Small intestine (tissue), 7 donors: ENCODE results near the gene SELENOF. TPM values are rescaled to one million over a fixed set of nuclear protein-coding genes. Genes with fewer than 3 reads are reported as not detected.

Experiments used
- DNase-seq, 2 donors: peaks; one replicate each; pipeline versions ENCODE4 v3.0.0 to v3.0.0-alpha.2; 2013
- FAIRE-seq: peaks from 2 replicates; lab custom pipeline; 2012; peaks lifted over from hg19 to GRCh38; lab: Jason Lieb, UNC
- H3K27ac ChIP-seq, 3 donors: one replicate each; pipeline ENCODE4 v1.5.1; 2013; ENCODE audit warnings: low read length in 2 of 3, mild to moderate bottlenecking in 2 of 3, control low read depth in 1 of 3, inconsistent platforms in 1 of 3, low read depth in 1 of 3, moderate library complexity in 1 of 3
- H3K27me3 ChIP-seq, 3 donors: one replicate each; pipeline ENCODE4 v1.6.1; 2013; ENCODE audit warnings: low read length in 3 of 3, inconsistent platforms in 1 of 3; ENCODE audit not compliant: control insufficient read depth in 3 of 3, insufficient read depth in 3 of 3
- H3K36me3 ChIP-seq, 3 donors: one replicate each; pipeline ENCODE4 v1.6.1; 2013; ENCODE audit warnings: low read length in 3 of 3, inconsistent platforms in 1 of 3, low read depth in 1 of 3, mild to moderate bottlenecking in 1 of 3, moderate library complexity in 1 of 3; ENCODE audit not compliant: control insufficient read depth in 3 of 3, insufficient read depth in 2 of 3
- H3K4me1 ChIP-seq, 3 donors: one replicate each; pipeline ENCODE4 v1.6.1; 2013; ENCODE audit warnings: low read length in 2 of 3, inconsistent platforms in 1 of 3, low read depth in 1 of 3, mild to moderate bottlenecking in 1 of 3, moderate library complexity in 1 of 3; ENCODE audit not compliant: control insufficient read depth in 3 of 3, insufficient read depth in 2 of 3
- H3K4me3 ChIP-seq, 3 donors: one replicate each; pipeline ENCODE4 v1.5.1; 2013; ENCODE audit warnings: low read length in 3 of 3, control low read depth in 1 of 3, inconsistent platforms in 1 of 3, low read depth in 1 of 3, mild to moderate bottlenecking in 1 of 3, moderate library complexity in 1 of 3
- H3K9me3 ChIP-seq, 2 donors: one replicate each; pipeline ENCODE4 v1.6.1; 2013; ENCODE audit warnings: low read depth in 1 of 2, low read length in 1 of 2; ENCODE audit not compliant: control insufficient read depth in 2 of 2, insufficient read depth in 1 of 2
- WGBS, 3 donors: extraction: QIAGEN DNeasy Blood & Tissue Kit; methylation state at CpG; one replicate each; pipeline ENCODE4 v1.1.7; 2013; 5-methylcytosine and 5-hydroxymethylcytosine counted together
- polyA plus RNA-seq, 4 donors: library from polyadenylated mRNA; stranded (reverse) in 3 of 4; unstranded in 1 of 4; fragments of 200-250 nt in 3 of 4; fragments of 120-200 nt in 1 of 4; gene quantifications; one replicate each; pipeline versions ENCODE4 v1.2.1 to v1.2.3, GENCODE V29; 2013
- donor health status: healthy with polysubstance abuse.
- donor health status: control.
- donor health status: control.
- donor health status: Bipolar disorder and iron deficiency.
- donor health status: healthy.

Gene SELENOF
- polyA plus RNA-seq, 4 donors: 65.4 to 228 (median 120) TPM

DNA sequence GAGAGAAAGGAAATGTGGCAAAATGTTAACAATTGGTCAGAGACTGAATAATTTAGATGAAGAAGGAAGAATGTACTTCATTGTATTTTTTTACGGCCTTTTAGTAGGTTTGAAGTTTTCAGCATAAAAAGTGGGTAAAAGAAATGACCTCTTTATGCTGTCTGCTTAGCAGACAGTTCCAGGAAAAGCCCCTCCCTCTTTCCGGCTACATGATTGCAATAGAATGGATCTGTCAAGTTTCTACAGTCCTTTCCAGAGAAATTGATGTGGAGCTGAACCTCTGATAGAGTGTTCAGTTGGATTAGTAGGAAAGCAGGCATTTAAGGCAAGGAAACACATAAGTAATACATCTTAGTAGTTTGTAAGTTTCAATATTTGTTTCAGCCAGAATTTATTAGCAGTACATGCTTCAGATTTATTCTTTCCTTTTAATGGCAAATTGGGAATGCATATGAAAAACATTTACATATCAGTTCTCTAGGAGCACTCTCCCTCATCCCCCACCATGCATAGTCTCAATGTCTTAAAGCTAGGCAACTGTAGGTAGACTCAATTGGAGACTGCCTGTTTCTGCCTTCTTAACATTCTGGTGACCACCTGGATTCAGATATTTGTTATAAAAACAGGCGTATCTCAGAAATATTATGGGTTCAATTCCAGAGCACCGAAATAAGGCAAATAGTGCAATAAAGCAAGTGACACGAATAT, 36.9 kb upstream of the SELENOF start:
- Histone ChIP-seq H3K27me3 (no peaks in the 10 kb centered on the region), H3K36me3 (no peaks in the 10 kb centered on the region), H3K27ac (no peak overlapping the region), H3K9me3 (no peaks in the 10 kb centered on the region), H3K4me3 (no peak overlapping the region), H3K4me1 (no peaks in the 10 kb centered on the region)
- no peak for DNase-seq
- WGBS, 3 donors: 84 to 88% (median 85%) methylated on average over 5 of the region's 5 CpGs
- no peak for FAIRE-seq

DNA sequence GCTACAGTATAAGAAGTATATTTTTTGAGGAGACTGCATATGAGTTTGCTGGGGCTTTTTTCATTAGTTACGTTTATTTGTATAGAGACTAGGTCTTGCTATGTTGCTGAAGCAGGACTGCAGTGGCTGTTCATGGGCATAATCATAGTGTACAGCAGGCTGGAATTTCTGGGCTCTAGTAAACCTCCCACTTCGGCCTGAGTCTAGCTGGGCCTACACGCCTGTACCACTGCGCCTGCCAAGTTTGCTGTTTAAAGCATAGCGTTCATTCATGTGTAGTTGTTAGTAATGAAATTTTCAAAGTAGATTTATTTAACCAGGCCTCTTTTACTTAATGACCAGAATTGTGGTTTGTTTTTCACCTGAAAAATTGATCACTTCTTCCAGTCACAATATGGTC, 34.3 kb upstream of the SELENOF start:
- Histone ChIP-seq H3K4me3 (no peak overlapping the region), H3K27ac (no peak overlapping the region), H3K4me1 (no peaks in the 10 kb centered on the region), H3K9me3 (no peaks in the 10 kb centered on the region), H3K27me3 (no peaks in the 10 kb centered on the region), H3K36me3 (no peaks in the 10 kb centered on the region)
- WGBS, 3 donors: 84 to 97% (median 93%) methylated on average over 5 of the region's 5 CpGs
- FAIRE-seq (no peak), DNase-seq (no peak)

DNA sequence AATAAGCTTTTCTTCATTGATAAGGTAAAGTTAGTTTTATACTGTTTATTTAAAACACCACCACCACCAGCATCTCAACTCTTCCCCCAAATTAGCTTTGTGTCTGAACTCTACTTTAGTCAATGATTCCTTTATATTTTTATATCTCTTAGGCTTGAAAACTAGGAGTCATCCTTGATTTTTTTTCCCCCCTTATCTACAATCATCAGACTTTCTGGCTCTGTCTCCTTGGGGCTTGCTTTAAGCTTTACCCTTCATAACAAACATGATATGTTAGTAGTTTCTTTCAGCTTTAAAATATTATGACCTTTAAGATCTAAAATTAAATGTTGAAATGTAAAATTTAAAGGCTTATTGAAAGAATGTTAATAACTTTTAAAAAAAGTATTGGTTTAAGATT, 28.8 kb upstream of the SELENOF start:
- Histone ChIP-seq H3K4me1 (no peaks in the 10 kb centered on the region), H3K27ac (no peak overlapping the region), H3K27me3 (no peaks in the 10 kb centered on the region), H3K36me3 (no peaks in the 10 kb centered on the region), H3K9me3 (no peaks in the 10 kb centered on the region), H3K4me3 (no peak overlapping the region)
- FAIRE-seq (no peak), DNase-seq (no peak)

DNA sequence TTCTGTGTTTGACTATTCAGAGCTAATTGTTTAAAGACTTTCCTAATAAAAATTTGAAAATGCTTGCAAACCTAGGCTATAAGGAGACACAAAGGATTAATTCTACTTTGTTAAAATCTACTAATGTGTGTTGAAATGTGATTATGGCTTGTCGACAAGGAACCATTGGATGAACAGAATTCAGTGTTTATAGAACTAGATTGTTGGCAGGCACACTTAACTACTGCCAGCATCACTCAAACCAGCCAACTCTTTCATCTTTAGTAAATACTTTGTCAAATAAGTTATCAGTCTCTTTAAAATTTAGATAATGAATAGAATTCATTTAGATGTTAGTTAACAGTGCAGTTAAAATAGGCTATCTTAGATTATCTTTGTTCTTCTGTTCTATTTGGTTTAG, 28.1 kb upstream of the SELENOF start:
- no peaks in the 10 kb centered on the region for H3K9me3 ChIP-seq
- no peak for FAIRE-seq
- H3K27ac ChIP-seq: no peak overlapping the region
- no peak for DNase-seq
- no peaks in the 10 kb centered on the region for H3K4me1 ChIP-seq
- 42 to 56% (median 53%) methylated on average over 1 of the region's 1 CpG for WGBS, 3 donors
- H3K36me3 ChIP-seq: no peaks in the 10 kb centered on the region
- no peak overlapping the region for H3K4me3 ChIP-seq
- H3K27me3 ChIP-seq: no peaks in the 10 kb centered on the region

DNA sequence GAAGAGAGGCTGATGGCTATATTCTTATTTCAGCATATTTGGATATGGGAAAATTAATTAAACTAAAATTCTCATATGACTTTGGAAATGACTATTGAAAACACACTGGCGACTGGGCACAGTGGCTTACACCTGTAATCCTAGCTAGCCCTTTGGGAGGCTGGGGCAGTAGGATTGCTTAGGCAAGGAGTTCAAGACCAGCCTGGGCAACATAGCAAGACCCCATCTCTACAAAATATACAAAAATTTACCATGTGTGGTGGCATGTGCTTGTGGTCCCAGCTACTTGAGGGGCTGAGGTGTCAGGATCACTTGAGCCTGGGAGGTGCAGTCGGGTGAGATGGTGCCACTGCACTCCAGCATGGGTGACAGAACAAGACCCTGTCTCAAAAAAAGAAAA, 26.7 kb upstream of the SELENOF start:
- H3K4me3 ChIP-seq: no peak overlapping the region
- H3K9me3 ChIP-seq: no peaks in the 10 kb centered on the region
- no peaks in the 10 kb centered on the region for H3K4me1 ChIP-seq
- no peaks in the 10 kb centered on the region for H3K36me3 ChIP-seq
- H3K27me3 ChIP-seq: no peaks in the 10 kb centered on the region
- DNase-seq: no peak
- no peak overlapping the region for H3K27ac ChIP-seq
- whole genome bisulfite sequencing, 3 donors: 92 to 98% (median 96%) methylated on average over 2 of the region's 2 CpGs
- FAIRE-seq: no peak

DNA sequence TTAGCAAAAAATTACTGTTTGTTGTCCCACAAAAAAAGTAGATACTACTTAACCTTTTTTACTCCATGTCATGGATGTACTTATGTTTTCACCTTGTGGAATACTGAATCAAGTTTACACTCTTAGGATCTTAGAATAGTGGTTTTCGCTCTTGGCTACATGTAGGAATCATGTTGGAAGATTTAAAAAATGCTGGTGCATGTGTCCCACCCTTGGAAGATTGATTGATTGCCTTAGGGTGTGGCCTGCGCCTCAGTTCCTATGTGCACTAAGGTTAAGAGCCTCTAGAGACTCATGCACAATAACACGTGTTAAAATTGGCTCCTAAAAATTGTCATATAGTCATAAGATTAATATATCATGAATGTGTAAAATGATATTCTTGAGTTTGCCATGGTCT, 25.5 kb upstream of the SELENOF start:
- FAIRE-seq: no peak
- DNase-seq: no peak
- no peak overlapping the region for H3K27ac ChIP-seq
- 87 to 92% (median 89%) methylated on average over 3 of the region's 3 CpGs for WGBS, 3 donors
- H3K27me3 ChIP-seq: no peaks in the 10 kb centered on the region
- no peak overlapping the region for H3K4me3 ChIP-seq
- no peaks in the 10 kb centered on the region for H3K36me3 ChIP-seq
- no peaks in the 10 kb centered on the region for H3K9me3 ChIP-seq
- no peaks in the 10 kb centered on the region for H3K4me1 ChIP-seq

DNA sequence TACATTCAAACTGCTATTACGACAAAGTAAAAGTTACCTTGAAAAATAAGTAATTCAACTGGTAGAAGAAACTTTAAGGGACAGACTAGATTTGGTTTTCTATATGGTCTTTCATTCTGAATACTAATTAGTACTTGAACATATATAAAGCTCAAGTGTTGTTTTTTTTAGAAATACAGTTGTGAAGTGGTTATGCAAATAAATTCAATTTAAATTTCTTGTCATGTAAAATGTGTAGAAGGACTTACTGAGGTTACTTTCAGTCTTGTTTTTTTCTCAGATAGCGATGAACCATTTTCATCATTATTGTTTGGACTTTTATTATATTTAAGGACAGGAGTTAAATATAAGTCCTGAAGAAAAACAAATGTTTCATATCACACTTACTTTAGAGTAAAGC, 24.9 kb upstream of the SELENOF start:
- no peaks in the 10 kb centered on the region for H3K27me3 ChIP-seq
- no peak for DNase-seq
- H3K4me1 ChIP-seq: peaks cover 0 to 3% (median 1%) of the 10 kb centered on the region in 3 donors
- FAIRE-seq: no peak
- H3K9me3 ChIP-seq: no peaks in the 10 kb centered on the region
- no peak overlapping the region for H3K4me3 ChIP-seq
- H3K27ac ChIP-seq: no peak overlapping the region
- H3K36me3 ChIP-seq: no peaks in the 10 kb centered on the region
- 94% methylated on average over 2 of the region's 2 CpGs for WGBS, 3 donors

GRCh38 chr1:86938450-86938849, 24.5 kb upstream of the SELENOF start:
- Histone ChIP-seq H3K9me3 (no peaks in the 10 kb centered on the region), H3K36me3 (no peaks in the 10 kb centered on the region), H3K27me3 (no peaks in the 10 kb centered on the region), H3K4me3 (no peak overlapping the region), H3K27ac (no peak overlapping the region), H3K4me1 (peaks cover 0 to 7% (median 1%) of the 10 kb centered on the region in 3 donors)
- no peak for FAIRE-seq
- no peak for DNase-seq
- 15 to 42% (median 27%) methylated on average over 1 of the region's 1 CpG for WGBS, 3 donors
